Measurements from ENCODE around the gene PI4KA.

- TF ChIP-seq POLR2A (IDR thresholded peaks at IDR 0.05), result no peak
- TF ChIP-seq, protein P1, sequence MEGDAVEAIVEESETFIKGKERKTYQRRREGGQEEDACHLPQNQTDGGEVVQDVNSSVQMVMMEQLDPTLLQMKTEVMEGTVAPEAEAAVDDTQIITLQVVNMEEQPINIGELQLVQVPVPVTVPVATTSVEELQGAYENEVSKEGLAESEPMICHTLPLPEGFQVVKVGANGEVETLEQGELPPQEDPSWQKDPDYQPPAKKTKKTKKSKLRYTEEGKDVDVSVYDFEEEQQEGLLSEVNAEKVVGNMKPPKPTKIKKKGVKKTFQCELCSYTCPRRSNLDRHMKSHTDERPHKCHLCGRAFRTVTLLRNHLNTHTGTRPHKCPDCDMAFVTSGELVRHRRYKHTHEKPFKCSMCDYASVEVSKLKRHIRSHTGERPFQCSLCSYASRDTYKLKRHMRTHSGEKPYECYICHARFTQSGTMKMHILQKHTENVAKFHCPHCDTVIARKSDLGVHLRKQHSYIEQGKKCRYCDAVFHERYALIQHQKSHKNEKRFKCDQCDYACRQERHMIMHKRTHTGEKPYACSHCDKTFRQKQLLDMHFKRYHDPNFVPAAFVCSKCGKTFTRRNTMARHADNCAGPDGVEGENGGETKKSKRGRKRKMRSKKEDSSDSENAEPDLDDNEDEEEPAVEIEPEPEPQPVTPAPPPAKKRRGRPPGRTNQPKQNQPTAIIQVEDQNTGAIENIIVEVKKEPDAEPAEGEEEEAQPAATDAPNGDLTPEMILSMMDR (IDR thresholded peaks at IDR 0.05), result no peak
These were observed 61.9 kb downstream of the PI4KA start for GRCh38 chr22:20796731-20797130.

Data from upper lobe of left lung (tissue), 4 donors.